Fibroblast of skin of abdomen (primary cell): ENCODE measurements around the gene WSCD2.

Experiments
- DNase-seq: peaks from one replicate; pipeline ENCODE4 v3.0.0-alpha.2; 2013

The WSCD2 gene

GRCh38 chr12:108237272-108237671 lies 108.2 kb downstream of the WSCD2 start:
- no peak for DNase-seq

GRCh38 chr12:108238474-108238873 lies 109.4 kb downstream of the WSCD2 start:
- DNase-seq = no peak

DNA sequence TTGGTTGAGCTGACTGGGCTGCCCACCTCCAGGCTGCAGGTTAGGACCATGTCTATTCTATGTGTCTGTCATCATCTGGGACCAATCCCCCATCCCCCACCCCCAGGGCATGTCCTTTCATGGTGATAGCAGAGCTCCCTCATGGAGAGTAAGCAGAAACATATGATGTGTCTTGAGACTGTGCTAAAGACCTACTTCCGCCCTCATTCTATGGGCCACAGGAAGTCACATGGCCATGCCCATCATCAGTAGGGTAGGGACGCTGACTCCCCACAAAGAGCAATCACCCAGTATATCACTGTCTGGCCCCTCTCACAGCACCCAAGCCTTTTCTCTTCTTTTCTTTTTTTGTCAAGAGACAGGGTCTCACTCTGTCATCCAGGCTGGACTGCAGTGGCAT lies 110.3 kb downstream of the WSCD2 start:
- no peak for DNase-seq

GRCh38 chr12:108240027-108240785 lies 111.1 kb downstream of the WSCD2 start:
- no peak for DNase-seq

GRCh38 chr12:108240928-108241327 lies 111.8 kb downstream of the WSCD2 start:
- no peak for DNase-seq

DNA sequence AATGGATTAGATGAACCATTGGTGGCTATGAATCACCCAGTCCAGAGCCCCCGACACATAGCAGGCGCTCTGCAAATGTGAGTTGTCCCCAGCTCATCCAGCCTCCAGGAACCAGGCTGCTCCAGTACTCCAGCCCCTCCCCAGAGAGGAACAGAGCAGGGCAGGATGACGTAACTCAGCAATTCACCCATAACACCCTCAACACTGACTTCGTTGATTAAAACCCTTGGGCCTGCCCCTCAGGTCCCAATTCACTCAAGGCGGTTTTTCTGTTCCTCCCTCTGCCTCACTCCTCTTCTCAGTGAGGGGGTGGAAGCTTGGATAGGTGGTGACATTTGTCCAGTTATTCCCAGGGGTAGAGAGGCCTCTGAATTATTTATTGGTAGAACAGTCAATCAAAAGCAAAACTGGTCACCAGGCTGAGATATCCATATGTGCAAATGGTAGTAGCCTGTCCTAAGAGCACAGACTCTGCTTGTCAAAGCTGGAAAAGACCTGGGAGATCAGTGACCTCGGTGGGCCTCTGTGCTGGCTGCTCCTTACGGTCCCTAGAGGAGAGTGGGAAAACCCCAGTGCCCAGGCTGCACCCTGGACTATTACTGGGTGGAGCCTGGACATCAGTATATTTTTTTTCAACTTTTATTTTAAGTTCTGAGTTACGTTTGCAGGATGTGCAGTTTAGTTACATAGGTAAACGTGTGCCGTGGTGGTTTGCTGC lies 113.1 kb downstream of the WSCD2 start:
- no peak for DNase-seq

- DNase-seq = no peak
Measured at GRCh38 chr12:108247130-108247529, 118.0 kb downstream of the WSCD2 start.

DNA sequence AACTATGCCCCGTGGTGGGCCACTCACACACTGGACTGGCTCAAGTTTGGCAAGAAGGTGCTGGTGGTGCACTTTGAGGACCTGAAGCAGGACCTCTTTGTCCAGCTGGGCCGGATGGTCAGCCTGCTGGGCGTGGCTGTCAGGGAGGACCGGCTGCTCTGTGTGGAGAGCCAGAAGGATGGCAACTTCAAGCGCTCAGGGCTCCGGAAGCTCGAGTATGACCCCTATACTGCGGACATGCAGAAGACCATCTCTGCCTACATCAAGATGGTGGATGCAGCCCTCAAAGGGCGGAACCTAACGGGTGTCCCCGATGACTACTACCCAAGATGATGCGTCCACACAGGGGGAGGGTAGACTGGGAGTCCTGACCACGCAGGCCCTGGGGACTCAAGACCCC lies 118.9 kb downstream of the WSCD2 start:
- no peak for DNase-seq

GRCh38 chr12:108252523-108252922 lies 123.4 kb downstream of the WSCD2 start:
- no peak for DNase-seq

GRCh38 chr12:108253540-108253939 lies 124.5 kb downstream of the WSCD2 start:
- no peak for DNase-seq

DNA sequence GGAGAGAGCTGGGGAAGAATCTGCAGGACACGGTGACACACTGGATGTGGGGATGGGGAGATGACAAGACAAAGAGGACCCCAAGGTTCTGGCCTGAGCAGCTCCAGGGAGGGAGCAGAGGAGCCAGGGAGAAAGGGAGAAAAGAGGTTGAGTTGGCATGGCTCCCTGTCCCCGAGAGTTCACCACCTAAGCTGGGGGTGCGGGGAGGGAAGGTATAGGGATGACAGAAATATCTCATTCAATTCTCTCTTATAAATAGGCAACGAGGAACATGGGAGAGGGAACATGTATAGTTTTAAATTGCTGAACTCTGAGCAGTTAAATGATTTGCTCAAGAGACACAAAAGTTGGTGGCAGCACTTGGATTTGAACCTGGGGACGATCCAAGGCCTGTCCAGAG lies 124.9 kb downstream of the WSCD2 start:
- no peak for DNase-seq

DNA sequence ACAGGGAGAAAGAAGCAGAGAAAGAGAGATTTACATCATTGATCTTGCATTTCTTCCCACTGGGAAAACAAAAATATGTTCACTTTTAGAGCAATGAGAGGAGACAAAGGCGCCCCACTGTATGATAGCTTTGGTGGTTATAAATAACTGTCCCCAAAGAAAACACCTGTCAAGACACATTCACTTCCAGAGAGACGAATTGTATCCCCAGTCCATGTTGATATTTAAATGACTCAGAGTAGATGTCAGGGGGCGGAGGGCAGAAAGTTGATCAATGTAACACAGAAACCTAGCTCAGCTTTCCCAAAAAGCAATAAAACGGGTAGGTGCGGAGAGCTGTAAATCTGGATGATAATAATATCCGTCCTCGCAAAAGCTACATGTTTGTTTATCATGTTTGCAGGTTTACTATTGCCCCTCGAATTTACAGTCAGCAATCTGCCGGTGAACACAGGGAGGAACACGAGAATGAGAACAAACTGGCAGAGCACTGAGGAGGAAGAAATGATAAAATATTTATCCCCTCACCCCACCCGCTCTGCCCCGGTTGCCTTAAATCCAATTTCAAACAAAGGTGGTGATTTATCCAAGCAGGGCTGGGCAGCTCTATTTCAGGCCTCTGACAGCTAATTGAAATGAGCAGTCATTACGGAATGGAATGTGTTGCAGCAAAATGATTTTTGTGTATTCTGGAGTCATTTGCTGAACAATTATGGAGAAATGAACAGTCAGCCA lies 125.6 kb downstream of the WSCD2 start:
- no peak for DNase-seq

GRCh38 chr12:108255252-108255602 lies 126.1 kb downstream of the WSCD2 start:
- no peak for DNase-seq

- DNase-seq = no peak
Measured at GRCh38 chr12:108257004-108257403, 127.9 kb downstream of the WSCD2 start.

DNA sequence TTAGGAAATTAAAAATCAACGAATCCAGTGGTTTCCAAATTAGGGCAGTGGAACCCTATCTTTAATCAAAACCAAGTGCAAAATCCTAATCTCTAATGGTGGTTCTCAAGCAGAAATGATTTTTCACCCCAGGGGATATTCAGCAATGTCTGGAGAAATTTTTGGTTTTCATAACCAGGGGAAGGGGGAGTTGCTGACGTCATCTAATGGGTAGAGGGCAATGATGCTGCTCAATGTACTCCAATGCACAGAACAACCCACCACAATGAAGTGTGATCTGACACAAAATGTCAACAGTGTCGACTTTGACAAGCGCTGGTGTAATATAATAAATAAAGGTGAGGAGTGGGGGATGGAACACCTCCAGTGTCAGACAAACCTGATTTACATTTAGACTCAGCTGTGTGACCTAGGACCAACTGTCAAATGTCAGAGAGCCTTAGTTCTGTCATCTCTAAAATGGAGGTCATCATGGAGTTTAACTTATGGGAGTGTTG lies 128.6 kb downstream of the WSCD2 start:
- no peak for DNase-seq

DNA sequence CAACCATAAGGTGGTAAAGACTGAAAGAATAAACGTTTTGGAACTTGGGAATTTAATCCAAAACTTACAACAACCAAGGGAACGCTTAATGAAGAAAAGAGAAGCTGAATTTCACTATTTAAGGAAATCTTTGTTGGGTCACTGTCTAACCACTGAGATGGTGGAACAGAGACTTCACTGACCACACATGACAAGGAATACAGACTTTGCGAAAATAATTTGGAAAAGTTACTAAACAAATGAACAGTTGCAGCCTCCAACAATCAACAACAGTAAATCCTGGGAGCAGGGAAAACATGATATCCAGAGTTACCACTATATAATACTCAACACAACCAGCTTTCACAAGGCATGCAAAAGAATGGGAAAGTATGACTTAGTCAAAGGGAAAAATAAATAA lies 131.0 kb downstream of the WSCD2 start:
- DNase-seq = no peak

DNA sequence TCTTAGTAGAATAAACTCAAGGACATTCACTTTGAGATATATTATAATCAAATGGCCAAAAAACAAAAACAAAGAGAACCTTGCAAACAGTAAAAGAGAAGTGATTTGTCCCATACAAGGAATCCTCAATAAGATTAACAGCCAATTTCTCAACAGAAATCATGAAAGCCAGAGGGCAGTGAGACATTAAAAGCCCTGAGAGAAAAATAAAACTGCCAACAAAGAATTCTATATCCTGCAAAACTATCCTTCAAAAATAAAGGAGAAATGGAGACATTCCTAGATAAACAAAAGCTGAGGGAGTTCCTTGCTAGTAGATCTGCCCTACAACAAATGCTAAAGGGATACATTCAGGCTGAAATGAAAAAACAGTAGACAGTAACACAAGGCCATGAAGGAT lies 131.9 kb downstream of the WSCD2 start:
- DNase-seq = no peak

DNA sequence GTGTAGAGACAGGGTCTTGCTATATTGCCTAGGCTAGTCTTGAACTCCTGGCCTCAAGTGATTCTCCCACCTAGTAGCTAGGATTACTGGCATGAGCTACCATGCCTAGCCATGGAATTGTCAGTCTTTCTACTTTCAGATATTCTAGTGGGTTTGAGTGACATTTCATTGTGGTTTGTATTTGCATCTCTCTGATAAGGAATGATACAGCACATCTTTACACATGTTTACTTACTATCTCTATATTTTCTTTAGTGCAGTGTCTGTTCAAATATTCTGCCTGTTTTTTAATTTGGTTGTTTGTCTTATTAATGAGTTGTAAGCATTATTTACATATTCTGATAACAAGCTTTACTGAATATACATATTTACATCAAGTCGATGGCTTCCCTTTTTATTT lies 136.4 kb downstream of the WSCD2 start:
- no peak for DNase-seq

DNA sequence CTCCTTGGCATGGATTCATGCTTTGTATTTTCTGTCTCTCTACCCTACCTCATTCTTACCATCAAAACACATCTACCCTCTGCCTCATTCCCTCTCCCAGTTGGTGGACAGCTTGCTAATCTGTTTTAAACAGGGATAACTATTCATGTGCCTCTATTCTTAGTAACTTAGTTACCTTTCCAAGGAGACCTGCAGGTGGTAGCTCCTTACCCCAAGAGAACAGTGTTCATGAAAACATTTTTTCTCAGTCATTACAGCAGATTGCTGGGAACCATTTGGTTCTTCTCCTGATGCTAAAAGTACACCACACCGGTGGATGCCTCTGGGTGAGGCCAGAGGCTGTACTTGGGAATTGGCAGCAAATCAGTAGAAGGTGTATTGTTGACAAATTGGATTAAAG lies 137.0 kb downstream of the WSCD2 start:
- no peak for DNase-seq

DNA sequence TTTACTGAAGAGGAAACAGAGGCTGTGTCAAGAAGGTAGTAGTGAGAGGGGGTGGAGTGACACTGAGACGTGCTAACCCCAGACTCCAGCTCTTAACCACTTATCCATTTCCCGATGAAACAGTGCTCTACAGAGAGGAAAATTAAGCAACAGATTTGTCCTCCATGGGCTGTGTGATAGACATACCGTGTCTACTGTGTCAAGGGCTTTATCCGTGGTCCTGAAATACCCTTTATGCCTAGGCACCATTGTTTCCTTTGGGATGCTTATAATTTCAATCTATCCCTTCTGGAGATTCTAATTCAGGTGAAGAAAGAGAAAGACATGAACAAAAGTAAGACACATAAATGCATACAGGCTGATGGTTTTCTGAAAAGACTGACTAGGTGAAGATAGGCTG lies 138.4 kb downstream of the WSCD2 start:
- no peak for DNase-seq

DNA sequence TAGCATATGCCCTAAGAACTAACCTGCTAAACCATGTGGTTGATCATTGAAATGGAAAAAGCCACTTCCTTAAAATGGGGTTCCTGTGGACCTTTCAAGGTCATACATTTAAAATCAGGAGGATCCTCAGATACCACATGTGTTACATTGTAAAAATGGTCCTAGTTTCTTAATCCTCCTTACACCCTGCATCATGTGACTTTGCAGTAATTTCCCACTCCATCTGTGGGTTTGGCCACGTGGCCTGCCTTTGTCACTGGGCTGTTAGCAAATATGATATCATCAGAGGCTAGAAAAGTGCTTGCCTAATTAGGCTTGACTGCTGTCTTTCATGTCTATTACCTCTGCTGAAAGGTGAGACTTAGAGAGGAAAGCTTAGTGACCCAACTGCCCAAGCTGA lies 139.3 kb downstream of the WSCD2 start:
- no peak for DNase-seq

DNA sequence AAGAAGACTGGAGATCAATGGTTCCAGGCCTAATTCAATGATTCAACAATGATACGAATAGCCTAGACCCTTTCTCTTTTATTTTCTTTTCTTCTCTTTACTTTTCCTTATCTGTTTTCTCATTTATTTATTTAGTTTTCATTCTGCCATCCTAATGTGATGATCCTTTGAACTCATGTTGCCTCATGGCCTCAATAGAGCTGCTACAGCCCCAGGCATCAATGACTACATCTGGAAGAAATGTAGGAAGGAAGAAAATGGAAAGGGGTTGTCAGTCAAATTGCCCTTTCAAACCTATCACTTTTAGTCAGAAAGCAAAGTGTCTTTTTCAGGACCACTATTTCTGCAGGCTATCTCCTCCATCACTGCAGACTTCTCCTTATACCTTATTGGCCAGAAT lies 140.1 kb downstream of the WSCD2 start:
- DNase-seq = no peak

GRCh38 chr12:108270035-108270848 lies 141.2 kb downstream of the WSCD2 start:
- no peak for DNase-seq
